ENCODE results near the gene MAB21L4.

MAB21L4 gene

DNA sequence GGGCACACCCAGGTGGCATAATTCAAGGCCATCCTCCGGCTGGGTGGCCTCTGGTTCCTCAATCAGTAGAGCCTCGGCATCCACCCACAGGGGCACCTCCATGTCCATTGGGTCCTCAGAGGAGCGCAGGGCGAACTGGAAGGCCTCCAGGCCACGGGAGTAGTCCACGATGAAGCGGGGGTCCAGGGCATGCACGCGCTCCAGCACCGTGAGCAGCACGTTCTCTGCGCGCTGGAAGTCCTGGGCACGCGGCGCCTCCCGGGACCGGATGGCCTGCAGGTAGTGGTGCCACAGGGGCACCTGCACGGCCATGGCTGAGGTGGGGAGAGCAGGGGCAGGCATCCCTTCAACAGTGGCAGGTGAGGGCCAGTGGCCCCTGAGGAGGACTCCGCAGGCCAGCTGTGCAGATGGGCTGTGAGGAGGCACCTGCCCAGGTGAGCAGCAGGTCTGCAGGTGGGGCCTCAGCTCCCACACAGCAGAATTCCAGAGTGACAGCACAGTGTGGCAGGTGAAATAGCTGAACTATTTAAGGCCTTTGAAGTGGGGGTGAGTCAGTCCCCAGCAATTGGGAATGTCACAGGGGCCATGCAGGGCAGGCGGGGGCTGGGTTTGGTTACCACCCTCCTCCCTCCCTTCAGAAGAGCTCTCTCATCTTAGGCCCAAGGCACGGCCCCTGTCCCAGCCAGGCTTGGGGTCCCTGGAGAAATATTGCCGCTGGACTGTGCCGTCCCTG is at the start of gene MAB21L4:
MAB21L4 (minus strand) TSS at position 501 of the 733 bp plus-strand sequence; CDS start at position 342, 159 bp downstream.
- FAIRE-seq = no peak

- no peak for FAIRE-seq
Measured at GRCh38 chr2:240936106-240936505, 40.1 kb upstream of the MAB21L4 start.

GRCh38 chr2:240935103-240935876 is 39.3 kb upstream of the MAB21L4 start:
- FAIRE-seq = no peak

DNA sequence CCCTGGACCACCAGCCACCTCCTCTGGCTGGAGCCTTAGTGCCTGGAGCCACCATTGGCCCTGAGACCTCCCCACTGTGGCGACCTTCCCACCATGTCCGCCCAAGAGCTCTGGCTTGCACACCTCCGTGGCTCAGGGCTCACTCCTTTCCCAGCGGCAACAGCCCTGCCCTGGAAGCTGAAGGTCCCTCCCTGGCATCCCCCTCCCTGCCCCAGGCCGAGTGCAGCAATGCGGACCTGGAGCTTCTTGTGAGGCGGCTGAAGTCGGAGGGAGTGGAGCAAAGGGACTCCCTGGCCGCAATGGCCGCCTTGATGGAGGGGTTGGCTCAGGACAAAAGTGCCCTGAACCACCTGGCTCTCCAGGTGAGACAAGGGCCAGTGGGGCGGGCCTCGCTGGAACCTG is 38.7 kb upstream of the MAB21L4 start:
- FAIRE-seq = no peak

GRCh38 chr2:240933966-240934700 is 38.2 kb upstream of the MAB21L4 start:
- FAIRE-seq = no peak

DNA sequence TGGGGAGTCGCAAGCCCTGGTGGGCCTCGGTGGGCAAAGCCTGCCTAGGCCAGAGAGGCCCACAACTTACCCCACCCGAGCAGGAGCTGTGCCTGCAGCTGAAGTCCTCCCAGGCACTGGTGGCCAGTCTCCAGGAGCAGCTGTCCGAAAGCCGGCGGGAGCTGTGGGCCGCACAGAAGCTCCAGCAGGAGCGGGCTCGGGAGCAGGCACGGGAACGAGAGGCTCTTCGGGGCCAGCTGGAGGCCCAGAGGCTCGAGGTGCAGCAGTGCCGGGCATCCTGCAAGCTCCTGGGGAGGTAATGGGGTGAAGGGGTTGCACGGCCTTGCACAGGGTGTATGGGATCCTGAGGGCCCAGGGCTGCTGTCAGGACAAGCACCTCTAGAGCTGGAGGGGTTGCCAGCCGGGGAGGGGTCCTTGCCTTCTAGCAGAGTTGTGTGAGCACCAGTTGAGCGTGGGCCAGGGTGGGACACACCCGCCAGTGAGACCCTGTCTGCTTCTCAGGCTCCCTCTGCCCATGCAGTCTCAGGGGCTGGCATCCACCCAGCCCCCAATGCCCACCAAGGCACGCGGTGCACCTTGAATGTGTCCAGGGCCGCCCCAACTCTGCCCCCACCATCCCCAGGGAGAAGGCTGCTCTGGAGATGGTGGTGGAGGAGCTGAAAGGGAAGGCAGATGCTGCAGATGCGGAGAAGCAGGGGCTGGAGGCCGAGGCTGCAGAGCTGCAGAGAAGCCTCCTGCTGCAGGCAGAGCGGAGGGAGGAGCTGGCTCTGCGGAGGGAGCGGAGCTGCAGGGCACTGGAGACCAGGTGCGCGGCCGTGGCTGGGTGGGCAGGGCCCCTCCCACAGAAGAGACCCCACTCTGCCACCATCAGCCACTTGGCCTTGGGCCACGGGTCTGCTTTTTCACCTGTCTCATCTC is 37.4 kb upstream of the MAB21L4 start:
- FAIRE-seq = no peak

GRCh38 chr2:240932724-240933047 is 36.7 kb upstream of the MAB21L4 start:
- no peak for FAIRE-seq

DNA sequence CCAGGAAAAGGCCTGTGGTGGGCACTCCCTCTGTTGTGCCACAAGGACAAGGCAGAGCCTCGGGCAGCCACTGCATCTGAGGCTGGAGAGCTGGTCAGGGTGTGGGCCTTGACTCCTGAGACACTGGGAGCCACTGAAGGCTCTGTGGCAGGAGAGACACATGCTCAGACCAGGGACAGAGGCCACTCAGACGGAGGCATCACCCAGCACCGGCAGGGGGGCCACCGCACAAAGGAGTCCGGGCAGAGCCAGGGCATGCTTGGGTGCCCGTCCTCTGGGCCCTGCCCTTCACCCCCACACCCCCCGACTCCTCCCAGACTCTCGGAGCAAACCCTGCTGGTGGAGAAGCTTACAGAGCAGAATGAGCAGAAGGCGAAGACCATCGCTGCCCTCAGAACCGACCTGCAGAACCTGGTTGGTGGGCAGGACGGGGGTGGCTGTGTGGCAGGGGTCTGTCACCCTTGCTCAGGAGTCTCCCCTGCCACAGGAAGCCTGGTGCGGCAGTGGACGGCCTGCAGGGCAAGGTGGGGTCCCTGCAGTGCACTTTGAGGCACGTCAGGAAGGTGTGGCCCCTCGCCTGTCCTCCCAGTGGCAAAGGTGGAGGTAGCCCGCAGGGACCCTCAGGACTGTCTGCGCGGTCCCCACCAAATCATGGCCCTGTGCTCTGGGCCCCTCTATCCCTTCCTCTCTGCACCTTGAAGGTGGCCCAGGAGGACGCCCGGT is 36.2 kb upstream of the MAB21L4 start:
- FAIRE-seq = no peak

GRCh38 chr2:240931319-240931949 is 35.5 kb upstream of the MAB21L4 start:
- no peak for FAIRE-seq

- FAIRE-seq = no peak
Measured at GRCh38 chr2:240930631-240931318, 34.8 kb upstream of the MAB21L4 start.

DNA sequence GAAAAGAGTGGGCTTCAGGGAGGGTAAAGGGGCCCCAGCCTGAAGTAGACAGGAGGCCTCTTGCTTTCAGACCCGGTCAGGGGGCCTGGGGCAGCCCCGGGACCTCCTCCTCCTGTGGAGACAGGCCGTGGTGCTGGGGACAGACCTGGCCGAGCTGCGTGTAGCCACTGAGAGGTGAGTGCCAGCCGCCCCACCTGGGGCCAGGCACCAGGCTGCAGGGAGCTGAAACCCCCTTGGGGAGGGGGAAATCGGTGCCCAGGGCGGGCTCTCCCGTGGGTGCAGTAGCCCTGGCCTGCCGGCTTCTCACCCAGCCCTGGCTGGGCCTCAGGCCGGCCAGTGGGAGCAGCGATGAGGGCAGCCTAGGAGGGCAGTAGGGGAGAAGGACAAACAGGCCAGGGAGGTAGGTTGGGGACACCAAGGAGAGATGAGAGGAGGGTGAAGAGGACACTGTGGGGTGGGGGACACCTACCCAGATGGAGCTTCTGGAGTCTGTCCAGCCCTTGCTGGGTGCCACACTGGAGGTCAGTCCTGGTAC is 34.2 kb upstream of the MAB21L4 start:
- FAIRE-seq = no peak

GRCh38 chr2:240929364-240930095 is 33.6 kb upstream of the MAB21L4 start:
- FAIRE-seq = no peak

- FAIRE-seq = no peak
Measured at GRCh38 chr2:240928476-240929363, 32.8 kb upstream of the MAB21L4 start.

DNA sequence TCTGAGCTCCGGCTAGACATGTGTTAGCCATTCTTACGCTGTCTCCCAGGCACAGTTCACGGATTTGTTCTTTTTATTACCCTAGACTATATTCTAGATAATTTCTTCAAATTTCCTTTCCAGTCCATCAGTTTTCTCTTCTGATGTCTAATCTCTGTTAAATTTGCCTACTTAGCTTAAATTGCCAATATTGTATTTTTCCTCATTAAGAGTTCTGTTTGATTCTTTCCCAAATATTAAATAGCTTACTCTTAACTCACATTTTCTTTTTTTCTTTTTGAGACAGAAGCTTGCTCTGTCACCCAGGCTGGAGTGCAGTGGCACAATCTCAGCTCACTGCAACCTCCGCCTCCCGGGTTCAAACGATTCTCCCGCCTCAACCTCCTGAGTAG is 31.4 kb upstream of the MAB21L4 start:
- FAIRE-seq = no peak

- no peak for FAIRE-seq
Measured at GRCh38 chr2:240926516-240927389, 30.8 kb upstream of the MAB21L4 start.

DNA sequence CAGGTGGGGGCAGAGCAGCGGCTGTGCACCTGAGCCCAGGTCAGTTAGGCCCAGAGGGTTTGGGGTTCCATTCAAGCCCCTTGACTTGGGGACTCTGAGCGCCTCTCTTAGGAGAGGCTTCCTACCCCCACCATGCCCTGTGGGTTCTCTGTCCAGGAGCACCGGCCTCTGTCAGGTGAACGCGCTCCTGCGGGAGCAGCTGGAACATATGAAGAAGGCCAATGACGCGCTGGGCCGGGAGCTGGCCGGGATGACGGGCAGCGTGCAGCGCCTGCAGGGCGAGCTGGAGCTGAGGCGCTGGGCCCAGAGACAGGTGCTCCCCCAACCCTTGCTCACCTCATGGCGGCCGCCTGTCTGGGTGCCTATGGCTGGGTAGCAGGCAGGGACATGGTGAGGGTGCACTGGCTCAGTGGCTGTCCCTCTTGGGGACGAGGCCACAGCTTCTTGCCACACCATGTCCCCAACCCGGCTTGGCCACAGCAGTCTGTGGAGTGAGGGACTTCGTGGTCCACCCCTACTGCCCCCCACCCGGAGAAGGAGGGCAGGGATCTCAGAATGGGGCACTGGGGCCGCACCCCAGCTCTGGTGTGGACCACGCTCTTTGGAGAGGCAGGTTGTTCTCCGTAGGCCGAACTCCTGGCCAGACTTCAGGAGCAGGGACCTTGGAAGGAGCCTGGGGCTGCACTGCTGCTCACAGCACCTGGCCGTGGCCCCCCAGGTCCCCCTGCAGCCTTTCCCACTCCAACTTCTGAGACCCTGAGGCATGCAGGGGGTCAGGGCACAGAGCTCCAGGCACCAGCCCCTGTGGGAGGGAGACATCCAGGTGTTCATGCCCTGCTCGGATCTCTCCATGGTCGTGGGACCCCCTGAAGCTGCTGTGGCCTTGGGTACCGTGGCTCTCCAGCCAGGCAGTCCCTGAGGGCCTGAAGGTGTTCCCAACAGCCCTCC is 29.9 kb upstream of the MAB21L4 start:
- no peak for FAIRE-seq

- no peak for FAIRE-seq
Measured at GRCh38 chr2:240925191-240925567, 29.2 kb upstream of the MAB21L4 start.

Measured in islet of Langerhans (tissue), 1 donor.